Uterus (tissue), 4 donors: ENCODE results near the gene IRS1. TPM values are rescaled to one million over a fixed set of nuclear protein-coding genes. Genes with fewer than 3 reads are reported as not detected.

Experiments
- DNase-seq, 2 donors: peaks; one replicate each; pipeline ENCODE4 v3.0.0-alpha.2; 2019 to 2020
- H3K27ac ChIP-seq, 2 donors: fragments of 200-600 bp; sonication (generic); 1 replicate in 1 of 2; 2 replicates in 1 of 2; pipeline ENCODE4 v1.5.1; 2016 to 2018
- H3K27me3 ChIP-seq, 2 donors: fragments of 200-600 bp; sonication (generic); one replicate each; pipeline ENCODE4 v1.5.1; 2018 to 2019; ENCODE audit warnings: control low read depth in 1 of 2
- H3K36me3 ChIP-seq, 2 donors: fragments of 200-600 bp; sonication (generic); one replicate each; pipeline ENCODE4 v1.5.1; 2019; ENCODE audit warnings: control low read depth in 1 of 2
- H3K4me1 ChIP-seq, 2 donors: fragments of 200-600 bp; sonication (generic); one replicate each; pipeline ENCODE4 v1.5.1; 2018 to 2019; ENCODE audit warnings: control low read depth in 1 of 2
- H3K4me3 ChIP-seq, 2 donors: fragments of 200-600 bp; sonication (generic); 1 replicate in 1 of 2; 2 replicates in 1 of 2; pipeline ENCODE4 v1.5.1; 2018 to 2019; ENCODE audit warnings: mild to moderate bottlenecking in 1 of 2
- H3K9me3 ChIP-seq, 2 donors: fragments of 200-600 bp; sonication (generic); one replicate each; pipeline ENCODE4 v1.5.1; 2019; ENCODE audit warnings: control low read depth in 1 of 2
- CTCF ChIP-seq, 4 experiments: fragments of 200-600 bp in 2 of 4; fragments of 450-650 bp in 2 of 4; sonication (generic) in 2 of 4; IDR thresholded peaks; one replicate each; pipeline ENCODE4 v1.5.1; 2016 to 2019; ENCODE audit warnings: antibody characterized with exemption in 4 of 4, mild to moderate bottlenecking in 2 of 4, moderate library complexity in 1 of 4
- POLR2A ChIP-seq, 2 donors: fragments of 450-650 bp; IDR thresholded peaks; one replicate each; pipeline ENCODE4 v1.6.1; 2016; ENCODE audit warnings: antibody characterized with exemption in 2 of 2, mild to moderate bottlenecking in 1 of 2, moderate library complexity in 1 of 2
- intact Hi-C: fragments of 100-400 bp; cut with DNase I; formaldehyde crosslinking; loops from one replicate; pipeline ENCODE4 v1.15.1; 2023; ENCODE audit warnings: low total_unique reads
- total RNA-seq, 4 donors: library from RNA; depleted of rRNA in 3 of 4; stranded (reverse); fragments of >200 nt in 3 of 4; gene quantifications; one replicate each; pipeline versions ENCODE4 v1.1.0 to v1.2.4, GENCODE V29; 2014 to 2023
- donor health status: DM: yes; HTN: yes; CAD: no.

The IRS1 gene
- total RNA-seq, 4 donors from 2014 or later: 11.5 to 54.2 (median 29.5) TPM

GRCh38 chr2:226694149-226694548, 105.5 kb downstream of the IRS1 start:
- TF ChIP-seq POLR2A (IDR thresholded peaks at IDR 0.05): no peak
- TF ChIP-seq CTCF (IDR thresholded peaks at IDR 0.05): no peak
- Histone ChIP-seq H3K36me3 (no peaks in the 10 kb centered on the region), H3K4me3 (no peak overlapping the region), H3K27ac (no peak overlapping the region), H3K4me1 (peaks cover 0 to 4% of the 10 kb centered on the region in 2 donors), H3K27me3 (no peaks in the 10 kb centered on the region), H3K9me3 (no peaks in the 10 kb centered on the region)
- DNase-seq: no peak
- intact Hi-C loops: no loop called here

GRCh38 chr2:226693521-226693920, 106.1 kb downstream of the IRS1 start:
- no peak for TF ChIP-seq CTCF (IDR thresholded peaks at IDR 0.05)
- TF ChIP-seq POLR2A (IDR thresholded peaks at IDR 0.05): no peak
- H3K36me3 ChIP-seq: no peaks in the 10 kb centered on the region
- DNase-seq: no peak
- intact Hi-C loops: no loop called here
- peaks cover 0 to 4% of the 10 kb centered on the region in 2 donors for H3K4me1 ChIP-seq
- no peaks in the 10 kb centered on the region for H3K27me3 ChIP-seq
- H3K9me3 ChIP-seq: no peaks in the 10 kb centered on the region
- H3K4me3 ChIP-seq: no peak overlapping the region
- no peak overlapping the region for H3K27ac ChIP-seq

GRCh38 chr2:226692521-226693126, 107.0 kb downstream of the IRS1 start:
- DNase-seq: no peak
- H3K36me3 ChIP-seq: no peaks in the 10 kb centered on the region
- no peak overlapping the region for H3K27ac ChIP-seq
- H3K27me3 ChIP-seq: no peaks in the 10 kb centered on the region
- no peaks in the 10 kb centered on the region for H3K9me3 ChIP-seq
- intact Hi-C loops: no loop called here
- TF ChIP-seq POLR2A (IDR thresholded peaks at IDR 0.05) (no peak), CTCF (IDR thresholded peaks at IDR 0.05) (no peak)
- H3K4me3 ChIP-seq: no peak overlapping the region
- H3K4me1 ChIP-seq: peaks cover 0 to 4% of the 10 kb centered on the region in 2 donors

- Histone ChIP-seq H3K4me1 (peaks cover 0 to 4% of the 10 kb centered on the region in 2 donors), H3K4me3 (no peak overlapping the region), H3K36me3 (no peaks in the 10 kb centered on the region), H3K27me3 (no peaks in the 10 kb centered on the region), H3K9me3 (no peaks in the 10 kb centered on the region), H3K27ac (peak overlapping the region; percentile 63 to 68)
- intact Hi-C loops: no loop called here
- TF ChIP-seq CTCF (IDR thresholded peaks at IDR 0.05) (no peak), POLR2A (IDR thresholded peaks at IDR 0.05) (no peak)
- DNase-seq: no peak
Measured at GRCh38 chr2:226691255-226691654, 108.4 kb downstream of the IRS1 start.

- H3K36me3 ChIP-seq: no peaks in the 10 kb centered on the region
- intact Hi-C loops: no loop called here
- no peak overlapping the region for H3K4me3 ChIP-seq
- TF ChIP-seq POLR2A (IDR thresholded peaks at IDR 0.05) (no peak), CTCF (IDR thresholded peaks at IDR 0.05) (no peak)
- no peaks in the 10 kb centered on the region for H3K27me3 ChIP-seq
- H3K27ac ChIP-seq: peak overlapping the region; percentile 63 to 68
- H3K9me3 ChIP-seq: no peaks in the 10 kb centered on the region
- no peak for DNase-seq
- peaks cover 0 to 4% of the 10 kb centered on the region in 2 donors for H3K4me1 ChIP-seq
Measured at GRCh38 chr2:226690461-226691024, 109.1 kb downstream of the IRS1 start.
